HG03571 (cell line): ENCODE data around the gene CFAP91.

Source experiments
- ATAC-seq: cut with Tn5 transposase; IDR thresholded peaks from one replicate; pipeline ENCODE4 v1.9.1; 2021; ENCODE audit not compliant: unreplicated experiment

The CFAP91 gene

DNA sequence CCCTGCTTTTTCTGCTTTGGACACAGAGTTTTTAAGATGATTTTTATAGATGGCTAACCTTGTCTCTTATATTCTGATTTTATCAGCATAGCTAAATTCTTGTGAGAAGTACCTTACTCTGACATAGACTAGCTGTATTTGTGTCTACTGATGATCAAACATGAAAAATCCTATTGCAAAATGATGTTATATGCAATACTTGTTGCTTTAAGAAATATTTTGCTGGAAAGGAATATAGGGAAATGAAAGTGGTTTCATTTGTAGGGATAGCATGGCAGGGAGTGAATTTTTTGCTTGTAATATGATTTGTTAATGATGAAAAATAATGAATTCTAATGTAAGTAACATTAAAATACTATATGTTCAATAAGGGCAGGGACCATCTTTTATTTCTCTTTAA, 35.9 kb downstream of the CFAP91 start:
- ATAC-seq = no peak

DNA sequence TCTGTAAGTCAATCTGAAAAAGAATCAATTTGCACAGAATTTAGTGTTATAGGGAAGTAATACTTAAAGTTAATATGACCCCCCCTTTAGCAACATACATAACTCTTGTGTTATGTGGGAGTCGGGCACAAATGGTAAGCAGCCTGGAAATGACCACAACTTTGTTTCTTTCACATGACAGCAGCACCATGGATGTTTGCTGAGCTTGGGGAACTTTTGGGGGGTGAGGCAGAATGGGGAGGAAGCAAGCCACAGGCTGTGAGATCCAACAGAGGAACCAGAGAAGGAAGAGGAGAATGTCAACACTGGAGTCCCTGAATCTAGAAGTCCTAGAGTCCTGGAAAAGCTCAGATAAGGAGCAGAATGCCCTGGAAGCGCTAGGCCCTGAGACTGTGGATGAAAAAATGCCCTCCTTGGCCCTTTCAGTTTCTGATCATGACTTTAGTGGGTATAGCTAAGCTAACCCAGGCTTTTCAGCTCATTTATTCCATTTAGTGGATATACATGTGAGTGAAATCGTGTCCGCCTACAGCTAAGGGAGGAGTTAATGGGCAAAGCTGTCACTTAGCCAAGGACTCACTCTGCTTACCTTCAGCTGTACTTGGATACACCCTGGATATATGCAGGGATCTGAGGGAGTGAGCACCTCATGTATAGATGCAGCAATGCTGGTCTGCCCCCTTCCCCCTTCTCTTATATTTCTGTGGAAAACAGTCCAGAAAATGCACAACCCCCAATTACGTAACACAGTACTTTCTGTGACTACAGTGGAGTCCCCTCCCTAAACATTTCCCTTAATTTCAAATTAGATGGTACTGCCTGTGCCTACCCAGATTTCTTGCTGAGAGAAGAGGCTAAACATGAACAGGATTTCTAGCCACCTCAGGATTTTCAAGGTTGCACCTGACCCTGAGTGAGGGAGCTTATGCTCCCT, 39.1 kb downstream of the CFAP91 start:
- no peak for ATAC-seq

DNA sequence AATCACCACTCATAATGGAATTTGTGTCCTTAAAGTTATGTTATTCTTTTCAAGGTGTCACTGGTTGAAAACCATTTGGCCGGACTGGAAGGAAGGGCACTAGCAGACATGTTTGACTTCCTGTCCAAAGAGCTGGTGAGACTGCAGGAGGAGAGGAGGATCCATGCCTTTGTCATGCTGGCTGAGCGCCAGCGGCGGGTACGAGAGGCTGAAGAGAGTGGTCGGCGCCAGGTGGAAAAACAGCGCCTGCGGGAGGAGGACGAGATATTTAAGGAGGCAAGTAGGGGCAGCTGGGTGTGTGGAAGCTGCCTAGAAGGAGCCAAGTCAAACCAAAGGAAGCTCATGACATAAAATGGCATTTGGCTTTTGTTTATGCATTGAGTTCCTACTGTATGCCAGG, 41.1 kb downstream of the CFAP91 start:
- no peak for ATAC-seq

DNA sequence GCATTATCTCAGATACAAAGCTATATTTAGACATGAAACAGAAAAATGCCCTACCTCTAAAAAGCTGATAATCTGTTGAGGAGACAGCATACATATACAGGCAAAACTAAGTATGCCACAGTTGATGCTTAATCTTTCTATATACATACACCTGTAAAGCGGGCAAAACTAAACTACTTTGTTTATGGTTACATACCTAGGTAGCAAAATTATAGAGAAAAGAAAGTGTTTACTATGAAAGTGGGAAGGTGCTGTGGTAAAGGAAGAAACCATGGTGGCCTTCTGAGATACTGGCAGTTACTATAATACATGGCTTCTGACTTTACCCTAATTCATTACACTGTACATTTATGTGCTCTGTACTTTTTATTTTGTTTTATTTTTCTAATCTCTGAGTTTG, 43.1 kb downstream of the CFAP91 start:
- ATAC-seq = no peak

DNA sequence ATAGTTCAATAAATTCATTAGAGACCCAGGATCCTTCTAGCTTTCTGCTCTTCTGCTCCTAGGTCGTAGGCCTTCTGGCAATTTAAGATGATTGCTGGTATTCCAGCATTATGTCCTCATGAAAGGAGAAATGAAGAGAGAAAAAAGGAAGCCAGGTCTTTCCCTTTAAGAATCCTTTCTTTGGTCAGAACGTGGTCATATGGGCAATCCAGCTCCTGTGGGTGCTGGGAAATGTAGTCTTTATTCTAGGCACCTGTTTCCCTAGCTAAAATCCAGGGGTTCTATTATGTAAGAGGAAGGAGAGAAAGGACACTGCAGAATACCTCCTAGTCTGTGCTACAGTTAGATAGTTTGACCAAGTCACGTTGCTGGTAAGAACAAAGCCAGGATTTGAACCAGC, 43.6 kb downstream of the CFAP91 start:
- ATAC-seq = no peak

DNA sequence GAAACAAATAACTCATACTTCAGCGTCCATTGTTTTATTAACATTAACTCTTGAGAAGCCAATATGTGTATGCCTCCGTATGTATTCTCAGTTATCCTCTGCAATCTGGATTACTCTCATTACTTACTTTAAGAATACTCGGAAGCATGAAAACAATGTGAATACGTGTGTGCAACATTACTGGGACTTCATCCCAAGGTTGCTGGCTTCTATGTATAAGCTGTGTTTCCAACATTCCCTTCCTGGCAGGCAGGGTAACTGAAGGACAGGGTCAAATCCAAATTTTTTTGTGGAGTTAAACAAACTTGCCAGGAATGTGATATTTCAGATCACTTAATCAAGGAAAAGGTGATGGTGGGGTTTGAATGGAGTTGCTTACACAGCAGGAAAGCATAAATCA, 44.5 kb downstream of the CFAP91 start:
- no peak for ATAC-seq

DNA sequence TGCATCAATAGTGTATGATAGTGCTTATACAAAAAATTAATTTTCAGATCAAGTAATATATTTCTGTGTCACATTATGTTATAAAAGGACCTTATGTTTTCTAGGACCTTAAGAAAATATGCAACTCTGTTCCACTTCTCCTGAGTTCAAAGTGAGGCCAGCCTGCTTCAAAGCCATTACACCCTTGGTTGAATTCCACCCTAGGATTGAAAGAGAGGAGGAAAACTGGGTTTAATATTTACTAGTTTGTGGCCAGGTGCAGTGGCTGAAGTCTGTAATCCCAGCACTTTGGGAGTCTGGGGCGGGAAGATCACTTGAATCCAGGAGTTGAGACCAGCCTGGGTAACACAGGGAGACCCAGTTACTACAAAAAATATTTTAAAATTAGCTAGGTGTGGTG, 46.2 kb downstream of the CFAP91 start:
- no peak for ATAC-seq

DNA sequence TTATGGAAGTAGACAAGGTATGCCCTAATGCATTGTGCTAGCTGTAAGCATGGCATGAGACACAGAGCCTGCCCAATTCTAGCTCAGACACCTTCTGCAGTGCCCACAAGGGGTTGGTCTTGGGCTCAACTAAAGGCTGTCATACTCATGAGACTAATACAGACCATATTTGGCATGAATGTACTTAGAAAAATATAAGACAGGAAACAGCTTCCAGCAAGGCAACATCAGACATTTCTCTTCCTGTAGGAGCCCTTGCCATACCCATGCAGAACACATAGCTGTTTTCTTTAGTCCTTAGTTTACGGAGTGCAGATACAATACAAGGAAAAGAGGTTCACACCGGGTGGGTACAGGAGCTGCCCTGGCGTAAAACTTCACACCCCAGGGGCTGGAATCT, 48.6 kb downstream of the CFAP91 start:
- ATAC-seq = no peak
